Measurements from ENCODE around the gene KCNJ9.

DNA sequence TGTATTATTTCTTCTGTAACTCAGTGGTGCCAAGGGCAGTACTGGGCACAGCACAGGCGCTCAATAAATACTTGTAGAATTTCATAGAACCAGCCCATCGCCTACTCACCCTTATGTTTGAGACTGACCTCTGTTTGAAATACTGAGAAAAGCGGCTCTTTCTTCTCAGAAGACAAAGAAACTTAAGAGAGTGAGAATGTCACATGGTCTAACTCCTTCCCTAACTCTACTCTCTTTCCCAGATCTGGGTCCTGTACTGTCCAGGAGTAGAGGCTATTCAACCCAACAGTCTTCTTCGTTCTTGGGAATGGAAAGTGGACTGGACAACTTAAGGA lies 12.9 kb downstream of the KCNJ9 start:
- TF ChIP-seq GATA3 (IDR thresholded peaks at IDR 0.05; ENCODE audit: low read depth, low read length) (no peak), GATA2 (IDR thresholded peaks at IDR 0.05; ENCODE audit: low read depth, low read length) (no peak)

All from SH-SY5Y (cell line).